Vagina (tissue), 2 donors: ENCODE results near the gene MMP7. TPM values are rescaled to one million over a fixed set of nuclear protein-coding genes. Genes with fewer than 3 reads are reported as not detected.

Experiments used
- DNase-seq, 2 donors: peaks; one replicate each; pipeline ENCODE4 v3.0.0-alpha.2; 2017; ENCODE audit errors: extremely low spot score in 2 of 2
- H3K27ac ChIP-seq: fragments of 200-600 bp; sonication (generic); one replicate; pipeline ENCODE4 v1.5.1; 2019
- H3K27me3 ChIP-seq: fragments of 200-600 bp; sonication (generic); one replicate; pipeline ENCODE4 v1.5.1; 2019
- H3K36me3 ChIP-seq, 2 donors: fragments of 200-600 bp; sonication (generic); one replicate each; pipeline ENCODE4 v1.5.1; 2017 to 2019
- H3K4me1 ChIP-seq: fragments of 200-600 bp; sonication (generic); one replicate; pipeline ENCODE4 v1.5.1; 2019
- H3K4me3 ChIP-seq, 2 donors: fragments of 200-600 bp; sonication (generic); 1 replicate in 1 of 2; 2 replicates in 1 of 2; pipeline ENCODE4 v1.5.1; 2016 to 2019
- H3K9me3 ChIP-seq: fragments of 200-600 bp; sonication (generic); one replicate; pipeline ENCODE4 v1.5.1; 2019
- CTCF ChIP-seq, 3 experiments: fragments of 450-650 bp in 2 of 3; fragments of 200-600 bp in 1 of 3; sonication (generic) in 1 of 3; IDR thresholded peaks; one replicate each; pipeline ENCODE4 v1.5.1; 2017 to 2019; ENCODE audit warnings: antibody characterized with exemption in 3 of 3, mild to moderate bottlenecking in 2 of 3, moderate library complexity in 2 of 3
- POLR2A ChIP-seq, 2 donors: fragments of 450-650 bp; IDR thresholded peaks; one replicate each; pipeline ENCODE4 v1.6.1; 2017; ENCODE audit warnings: antibody characterized with exemption in 2 of 2, mild to moderate bottlenecking in 2 of 2, moderate library complexity in 2 of 2
- POLR2AphosphoS5 ChIP-seq, 2 donors: sonication (generic); formaldehyde crosslinking; IDR thresholded peaks; one replicate each; pipeline ENCODE4 v1.9.0; 2017; ENCODE audit warnings: antibody characterized with exemption in 2 of 2, mild to moderate bottlenecking in 2 of 2, low read depth in 1 of 2; ENCODE audit not compliant: insufficient read depth in 1 of 2
- intact Hi-C: fragments of 100-400 bp; cut with DNase I; formaldehyde crosslinking; loops from one replicate; pipeline ENCODE4 v1.15.1; 2023
- total RNA-seq: library from RNA; depleted of rRNA; stranded (reverse); fragments of >200 nt; gene quantifications from one replicate; pipeline ENCODE4 v1.2.3, GENCODE V29; 2016

MMP7 gene
- total RNA-seq, 1 donor from 2014 or later: 6.9 TPM

GRCh38 chr11:102522312-102523188 lies 8.0 kb downstream of the MMP7 start:
- no peaks in the 10 kb centered on the region for H3K27me3 ChIP-seq
- DNase-seq: no peak
- H3K36me3 ChIP-seq: no peaks in the 10 kb centered on the region
- H3K4me3 ChIP-seq: no peak overlapping the region
- no peaks in the 10 kb centered on the region for H3K4me1 ChIP-seq
- TF ChIP-seq CTCF (IDR thresholded peaks at IDR 0.05) (no peak), POLR2A (IDR thresholded peaks at IDR 0.05) (no peak), POLR2AphosphoS5 (IDR thresholded peaks at IDR 0.05; ENCODE audit: insufficient read depth in 1 of 2, low read depth in 1 of 2) (no peak)
- H3K9me3 ChIP-seq: no peaks in the 10 kb centered on the region
- intact Hi-C loops: no loop called here
- no peak overlapping the region for H3K27ac ChIP-seq

GRCh38 chr11:102521121-102521520 lies 9.4 kb downstream of the MMP7 start:
- TF ChIP-seq CTCF (IDR thresholded peaks at IDR 0.05) (no peak), POLR2A (IDR thresholded peaks at IDR 0.05) (no peak), POLR2AphosphoS5 (IDR thresholded peaks at IDR 0.05; ENCODE audit: insufficient read depth in 1 of 2, low read depth in 1 of 2) (no peak)
- Histone ChIP-seq H3K9me3 (no peaks in the 10 kb centered on the region), H3K4me1 (no peaks in the 10 kb centered on the region), H3K36me3 (no peaks in the 10 kb centered on the region), H3K27ac (no peak overlapping the region), H3K4me3 (no peak overlapping the region), H3K27me3 (no peaks in the 10 kb centered on the region)
- DNase-seq: no peak
- intact Hi-C loops: no loop called here

DNA sequence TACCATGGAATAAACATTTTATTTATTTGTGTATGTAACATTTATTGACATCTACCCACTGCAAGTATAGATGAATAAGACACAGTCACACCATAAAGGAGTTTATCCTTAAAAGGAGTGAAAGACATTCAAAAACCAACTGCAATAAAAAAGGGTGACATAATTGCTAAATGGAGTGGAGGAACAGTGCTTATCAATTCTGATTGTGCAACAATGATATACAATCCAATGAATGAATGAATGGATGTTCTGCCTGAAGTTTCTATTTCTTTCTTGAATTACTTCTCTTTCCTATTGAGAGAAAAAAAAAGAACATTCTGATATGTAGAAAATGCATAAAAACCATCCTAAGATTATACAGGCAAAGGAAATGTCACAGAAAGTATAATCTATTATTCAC lies 10.0 kb downstream of the MMP7 start:
- intact Hi-C loops: no loop called here
- no peak for DNase-seq
- no peak overlapping the region for H3K27ac ChIP-seq
- no peaks in the 10 kb centered on the region for H3K9me3 ChIP-seq
- no peak for TF ChIP-seq POLR2A (IDR thresholded peaks at IDR 0.05)
- TF ChIP-seq CTCF (IDR thresholded peaks at IDR 0.05): no peak
- TF ChIP-seq POLR2AphosphoS5 (IDR thresholded peaks at IDR 0.05; ENCODE audit: insufficient read depth in 1 of 2, low read depth in 1 of 2): no peak
- H3K4me1 ChIP-seq: no peaks in the 10 kb centered on the region
- H3K4me3 ChIP-seq: no peak overlapping the region
- no peaks in the 10 kb centered on the region for H3K36me3 ChIP-seq
- no peaks in the 10 kb centered on the region for H3K27me3 ChIP-seq

DNA sequence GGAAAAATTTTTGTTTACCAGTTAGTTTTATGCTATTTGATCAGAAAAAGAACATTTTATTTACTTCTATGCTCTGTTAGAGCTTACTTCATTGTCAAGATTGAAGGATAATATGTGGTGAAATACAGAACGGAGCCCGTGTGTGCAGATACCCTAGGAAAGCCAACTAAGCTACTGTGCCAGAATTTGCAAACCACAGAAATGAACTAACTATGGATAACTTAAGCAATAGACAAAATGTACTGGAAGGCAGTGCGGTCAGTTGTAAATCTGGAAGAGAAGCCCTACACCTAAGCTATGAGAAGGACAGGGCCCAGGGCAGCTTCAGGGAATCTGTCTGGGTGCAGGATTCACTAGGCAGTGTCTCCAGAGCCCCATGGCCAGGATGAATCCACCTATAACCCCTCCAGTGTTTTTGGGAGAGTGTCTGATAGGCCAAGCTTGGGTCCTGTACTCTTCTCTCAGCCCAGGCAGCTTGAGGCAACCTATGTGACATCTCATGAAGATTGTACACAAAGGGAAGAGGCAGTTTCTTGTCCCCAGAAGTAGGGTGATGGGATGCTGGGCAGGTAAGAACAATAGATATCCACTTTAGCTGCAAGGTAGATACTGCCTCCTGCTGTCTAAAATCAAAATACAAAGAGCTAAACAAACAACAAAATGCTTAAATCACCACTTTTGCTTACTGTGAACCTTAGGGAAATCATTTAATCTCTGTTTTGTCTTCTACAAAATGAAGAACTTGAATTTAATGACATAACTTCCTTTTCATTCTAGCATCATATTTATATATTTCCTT lies 12.1 kb downstream of the MMP7 start:
- H3K27ac ChIP-seq: no peak overlapping the region
- no peaks in the 10 kb centered on the region for H3K9me3 ChIP-seq
- DNase-seq: no peak
- no peak overlapping the region for H3K4me3 ChIP-seq
- no peaks in the 10 kb centered on the region for H3K4me1 ChIP-seq
- H3K36me3 ChIP-seq: no peaks in the 10 kb centered on the region
- intact Hi-C loops: no loop called here
- TF ChIP-seq CTCF (IDR thresholded peaks at IDR 0.05) (no peak), POLR2A (IDR thresholded peaks at IDR 0.05) (no peak), POLR2AphosphoS5 (IDR thresholded peaks at IDR 0.05; ENCODE audit: insufficient read depth in 1 of 2, low read depth in 1 of 2) (no peak)
- no peaks in the 10 kb centered on the region for H3K27me3 ChIP-seq
